Activated naive CD8-positive, alpha-beta T cell treated with anti-CD3 and anti-CD28 coated beads for 36 hours (primary cell): ENCODE data around the gene AP1S3. TPM values are rescaled to one million over a fixed set of nuclear protein-coding genes. Genes with fewer than 3 reads are reported as not detected.
A peak's percentile ranks its signal among the peaks of the same experiment; 100 is the strongest.
"Not testable (repeated sequence)": the region's sequence is repeated elsewhere in the genome, so short reads cannot be mapped to it uniquely, and the experiment has no call there.

ENCODE experiments used
- DNase-seq: peaks from one replicate; pipeline ENCODE4 v3.0.0; 2021
- H3K27ac Mint-ChIP-seq: one replicate; pipeline ENCODE4 v1.8.0; 2022; ENCODE audit warnings: mild to moderate bottlenecking, moderate library complexity, mixed read lengths
- H3K27me3 Mint-ChIP-seq: one replicate; pipeline ENCODE4 v1.8.0; 2022; ENCODE audit warnings: mild to moderate bottlenecking, mixed read lengths
- H3K36me3 Mint-ChIP-seq: one replicate; pipeline ENCODE4 v1.8.0; 2021; ENCODE audit warnings: mild to moderate bottlenecking, mixed read lengths
- H3K4me1 Mint-ChIP-seq: one replicate; pipeline ENCODE4 v1.8.0; 2021; ENCODE audit warnings: mixed read lengths
- H3K4me3 Mint-ChIP-seq: one replicate; pipeline ENCODE4 v1.8.0; 2022; ENCODE audit warnings: mild to moderate bottlenecking, moderate library complexity, mixed read lengths
- H3K9me3 Mint-ChIP-seq: one replicate; pipeline ENCODE4 v1.8.0; 2022; ENCODE audit warnings: mixed read lengths
- total RNA-seq, 2 experiments: library from RNA; stranded (reverse); gene quantifications; one replicate each; pipeline ENCODE4 v1.2.3, GENCODE V29; 2021

Gene AP1S3
- total RNA-seq, 2 experiments from 2014 or later = 10.5 to 11.3 TPM

DNA sequence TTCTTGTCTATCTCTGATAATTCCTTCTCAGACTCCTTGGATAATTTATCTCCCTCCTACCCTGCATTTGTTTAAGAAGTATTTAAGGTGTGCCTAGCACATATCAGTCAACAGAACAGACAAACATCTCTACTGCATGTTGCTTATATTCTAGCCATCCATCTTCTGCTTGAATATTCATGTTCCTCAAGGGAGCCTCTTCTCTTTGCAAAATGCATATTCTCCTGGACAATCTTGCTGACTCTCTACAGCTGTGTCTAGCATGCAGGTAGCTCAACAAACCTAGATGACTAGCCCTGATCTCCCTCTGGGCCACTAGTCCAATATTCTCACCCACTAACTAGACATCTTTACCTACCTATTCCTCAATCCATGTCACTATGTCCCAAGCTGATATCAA, 70.0 kb downstream of the AP1S3 start:
- Mint-ChIP-seq H3K9me3 (no peaks in the 10 kb centered on the region), H3K4me1 (peaks cover 2% of the 10 kb centered on the region), H3K27ac (no peak overlapping the region), H3K27me3 (no peaks in the 10 kb centered on the region), H3K36me3 (peaks cover 14% of the 10 kb centered on the region), H3K4me3 (no peak overlapping the region)
- no peak for DNase-seq

DNA sequence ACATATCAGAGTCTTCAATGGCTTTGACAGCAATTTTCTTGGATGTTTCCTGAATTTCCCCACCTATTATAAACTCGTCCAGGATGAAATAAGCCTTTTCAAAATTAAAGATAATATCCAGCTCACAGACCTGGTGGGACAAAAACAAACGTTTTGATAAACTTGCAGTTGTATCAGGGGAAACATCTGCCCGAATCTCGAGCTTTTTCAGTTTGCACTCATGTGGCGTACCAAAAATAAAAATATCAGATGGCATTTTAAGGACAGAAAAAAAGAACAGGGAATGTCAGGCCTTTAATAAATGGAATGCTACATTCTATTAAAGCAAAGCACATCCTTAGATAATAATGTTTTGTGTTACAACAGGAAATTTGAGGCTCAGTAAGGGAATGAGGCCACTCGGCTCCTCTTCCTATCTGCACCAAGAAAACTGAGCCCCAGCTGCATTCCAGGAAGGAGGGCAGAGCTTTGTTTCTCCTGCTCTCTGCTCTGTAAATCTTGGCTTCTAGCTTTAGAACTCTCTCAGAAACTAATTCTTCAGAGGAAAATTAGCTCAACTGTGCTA, 72.1 kb downstream of the AP1S3 start:
- Mint-ChIP-seq H3K9me3 (no peaks in the 10 kb centered on the region), H3K27ac (no peak overlapping the region), H3K4me1 (peaks cover 13% of the 10 kb centered on the region), H3K36me3 (peaks cover 7% of the 10 kb centered on the region), H3K27me3 (no peaks in the 10 kb centered on the region), H3K4me3 (no peak overlapping the region)
- no peak for DNase-seq

DNA sequence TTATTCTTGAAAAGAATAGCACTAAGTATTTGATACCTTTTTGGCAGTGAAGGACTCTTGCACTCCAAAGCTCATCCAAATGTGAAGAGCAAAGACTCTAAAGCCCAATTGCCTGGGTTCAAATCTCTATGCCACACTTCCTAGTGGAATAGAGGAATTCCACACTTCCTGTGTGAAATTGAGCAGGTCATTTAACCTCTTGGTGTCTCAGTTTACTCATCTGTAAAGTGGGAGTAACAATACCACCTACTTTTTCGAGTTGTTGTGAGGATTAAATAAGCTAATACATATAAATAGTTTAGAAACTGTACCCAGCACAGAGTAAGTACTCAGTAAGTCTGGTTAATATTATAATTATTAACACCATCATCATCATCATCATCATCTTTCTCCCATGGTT, 72.6 kb downstream of the AP1S3 start:
- no peaks in the 10 kb centered on the region for H3K27me3 Mint-ChIP-seq
- H3K4me3 Mint-ChIP-seq = no peak overlapping the region
- peaks cover 13% of the 10 kb centered on the region for H3K4me1 Mint-ChIP-seq
- H3K27ac Mint-ChIP-seq = no peak overlapping the region
- no peak for DNase-seq
- peaks cover 7% of the 10 kb centered on the region for H3K36me3 Mint-ChIP-seq
- no peaks in the 10 kb centered on the region for H3K9me3 Mint-ChIP-seq

DNA sequence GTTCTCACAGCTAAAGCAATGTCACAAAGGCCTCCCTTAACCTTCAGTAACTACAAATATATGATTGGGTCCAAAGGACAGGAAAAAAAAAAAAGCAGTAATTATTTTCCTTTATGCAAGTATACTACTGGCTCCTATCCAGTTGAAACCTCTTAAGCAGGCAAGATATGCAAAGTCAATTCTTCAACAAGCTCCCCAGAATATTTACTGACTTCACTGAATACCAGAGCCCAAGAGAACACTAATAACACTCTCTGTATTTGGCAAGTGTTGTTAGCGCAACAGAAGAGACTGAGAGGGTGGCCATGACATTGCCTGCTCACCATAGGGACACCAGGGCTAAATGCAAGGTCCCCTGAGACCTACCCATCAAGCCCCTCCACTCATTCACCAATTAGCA, 74.5 kb downstream of the AP1S3 start:
- no peak overlapping the region for H3K4me3 Mint-ChIP-seq

DNA sequence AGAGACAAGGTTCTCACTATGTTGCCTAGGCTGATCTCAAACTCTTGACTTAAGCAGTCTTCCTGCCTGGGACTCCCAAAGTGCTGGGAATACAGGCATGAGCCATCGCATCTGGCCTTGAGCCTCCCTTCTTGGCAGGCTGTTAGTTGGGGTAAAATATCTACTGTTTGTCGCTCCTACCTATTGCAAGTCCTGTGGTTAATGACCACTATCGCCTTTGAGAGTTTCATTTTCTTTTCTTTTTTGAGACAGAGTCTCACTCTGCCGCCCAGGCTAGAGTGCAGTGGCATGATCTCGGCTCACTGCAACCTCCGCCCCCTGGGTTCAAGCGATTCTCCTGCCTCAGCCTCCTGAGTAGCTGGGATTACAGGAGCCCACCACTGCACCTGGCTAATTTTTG, 75.6 kb downstream of the AP1S3 start:
- not testable (repeated sequence) for H3K9me3 Mint-ChIP-seq, H3K36me3 Mint-ChIP-seq, H3K4me3 Mint-ChIP-seq, H3K27ac Mint-ChIP-seq, DNase-seq, H3K27me3 Mint-ChIP-seq
- peaks cover 13% of the 10 kb centered on the region for H3K4me1 Mint-ChIP-seq

More for the DNA sequence above, 74.5 kb downstream of the AP1S3 start:
- DNase-seq = no peak
- no peaks in the 10 kb centered on the region for H3K27me3 Mint-ChIP-seq
- H3K36me3 Mint-ChIP-seq = peaks cover 7% of the 10 kb centered on the region
- peaks cover 13% of the 10 kb centered on the region for H3K4me1 Mint-ChIP-seq
- H3K9me3 Mint-ChIP-seq = no peaks in the 10 kb centered on the region
- no peak overlapping the region for H3K27ac Mint-ChIP-seq

DNA sequence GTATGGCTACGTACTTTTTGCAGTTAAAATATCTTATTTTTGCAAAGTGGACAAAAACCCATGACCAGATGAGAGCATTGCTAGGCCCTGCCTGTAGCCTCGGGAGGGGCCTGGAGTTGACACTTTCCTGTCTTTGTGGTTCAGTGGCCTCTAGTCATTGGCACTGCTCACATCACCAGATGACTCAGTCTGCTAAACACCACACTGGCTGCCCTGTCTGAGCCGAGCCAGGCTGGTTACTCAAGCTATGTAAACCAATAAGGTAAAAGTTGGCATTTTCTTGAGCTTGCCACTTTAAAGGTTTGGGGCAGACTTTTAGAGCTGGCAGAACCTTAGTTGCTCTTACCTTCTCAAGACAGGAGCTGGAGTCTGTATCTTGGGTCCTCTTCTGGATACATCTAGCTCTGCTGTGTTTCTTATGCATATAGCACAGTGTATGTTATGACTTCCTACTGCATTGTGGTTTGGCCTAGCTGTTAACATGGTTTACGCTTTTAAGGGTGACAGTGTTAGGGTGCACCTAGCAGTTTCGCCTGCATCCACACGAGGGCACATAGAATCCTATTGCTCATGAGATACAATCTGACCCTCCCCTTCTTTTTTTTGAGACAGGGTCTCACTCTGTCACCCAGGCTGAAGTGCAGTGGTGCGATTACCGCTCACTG, 76.4 kb downstream of the AP1S3 start:
- no peak overlapping the region for H3K4me3 Mint-ChIP-seq
- DNase-seq = peak; percentile 38
- H3K27ac Mint-ChIP-seq = peak overlapping the region; percentile 38
- H3K4me1 Mint-ChIP-seq = peaks cover 13% of the 10 kb centered on the region
- no peaks in the 10 kb centered on the region for H3K27me3 Mint-ChIP-seq
- H3K36me3 Mint-ChIP-seq = no peaks in the 10 kb centered on the region
- H3K9me3 Mint-ChIP-seq = no peaks in the 10 kb centered on the region

DNA sequence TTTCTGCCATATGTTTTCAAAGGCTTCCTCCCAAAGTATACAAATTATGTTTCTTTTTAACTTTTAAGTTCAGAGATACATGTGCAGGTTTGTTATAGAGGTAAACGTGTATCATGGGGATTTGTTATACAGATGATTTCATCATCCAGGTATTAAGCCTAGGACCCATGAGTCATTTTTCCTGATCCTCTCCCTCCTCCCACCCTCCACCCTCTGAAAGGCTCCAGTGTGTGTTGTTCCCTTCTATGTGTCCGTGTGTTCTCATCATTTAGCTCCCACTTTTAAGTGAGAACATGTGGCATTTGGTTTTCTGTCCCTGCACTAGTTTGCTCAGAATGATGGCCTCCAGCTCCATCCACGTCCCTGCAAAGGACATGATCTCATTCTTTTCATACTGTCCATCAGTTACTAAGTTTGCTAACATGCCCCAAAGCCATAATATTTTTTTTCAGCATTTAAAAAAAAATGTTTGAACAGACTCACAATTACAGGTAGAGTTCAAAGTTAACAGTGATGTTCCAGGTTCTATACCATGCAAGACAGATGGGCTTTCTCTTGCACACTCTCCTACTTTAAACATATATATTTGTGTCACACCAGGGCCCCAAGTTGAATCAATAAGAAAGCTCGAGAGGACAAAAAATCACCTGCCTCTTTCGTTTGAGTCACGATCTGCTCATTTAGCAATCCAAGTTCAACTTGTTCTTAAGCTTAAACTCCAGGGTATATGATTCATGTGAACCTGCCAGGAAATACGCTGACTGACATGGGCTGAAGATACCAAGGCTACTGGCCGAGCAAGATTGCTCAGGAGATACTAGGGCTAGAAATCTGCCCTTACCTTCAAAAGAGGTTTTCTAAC, 77.6 kb downstream of the AP1S3 start:
- Mint-ChIP-seq H3K27me3 (no peaks in the 10 kb centered on the region), H3K9me3 (no peaks in the 10 kb centered on the region), H3K4me1 (peaks cover 13% of the 10 kb centered on the region), H3K4me3 (no peak overlapping the region), H3K27ac (no peak overlapping the region), H3K36me3 (no peaks in the 10 kb centered on the region)
- DNase-seq = no peak

DNA sequence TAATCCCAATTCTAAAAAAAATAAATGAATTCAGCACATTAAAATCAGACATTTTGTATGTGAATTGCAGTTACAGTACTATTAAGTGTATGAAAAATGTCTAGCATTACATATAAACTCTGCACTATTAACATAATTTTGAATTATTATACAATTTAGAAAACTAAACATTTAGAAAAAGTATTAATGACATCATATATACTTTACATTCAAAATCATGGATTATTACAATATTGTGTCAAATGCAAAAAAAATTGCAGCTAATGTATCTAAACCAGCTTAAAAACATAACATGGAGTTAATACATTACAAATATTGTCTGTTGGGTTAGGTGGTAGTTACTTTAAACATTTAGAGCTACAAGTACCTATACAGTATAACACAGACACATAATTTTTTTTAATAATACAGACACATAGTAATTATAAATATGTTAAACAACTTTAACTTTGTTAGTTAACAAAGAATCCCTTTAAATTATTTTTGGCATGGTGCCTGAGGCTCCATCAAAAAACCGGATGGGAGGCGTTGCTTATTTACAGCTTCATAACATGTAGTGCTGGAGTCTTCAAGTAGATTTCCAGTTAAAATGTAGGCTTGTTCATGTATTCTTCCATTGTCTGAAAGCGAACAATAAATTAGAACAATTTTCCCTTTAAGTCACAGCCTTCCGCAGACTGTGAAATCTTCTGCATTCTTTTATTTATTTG, 79.1 kb downstream of the AP1S3 start:
- no peaks in the 10 kb centered on the region for H3K27me3 Mint-ChIP-seq
- no peaks in the 10 kb centered on the region for H3K9me3 Mint-ChIP-seq
- no peak for DNase-seq
- peaks cover 13% of the 10 kb centered on the region for H3K4me1 Mint-ChIP-seq
- H3K36me3 Mint-ChIP-seq = no peaks in the 10 kb centered on the region
- no peak overlapping the region for H3K27ac Mint-ChIP-seq
- H3K4me3 Mint-ChIP-seq = no peak overlapping the region

DNA sequence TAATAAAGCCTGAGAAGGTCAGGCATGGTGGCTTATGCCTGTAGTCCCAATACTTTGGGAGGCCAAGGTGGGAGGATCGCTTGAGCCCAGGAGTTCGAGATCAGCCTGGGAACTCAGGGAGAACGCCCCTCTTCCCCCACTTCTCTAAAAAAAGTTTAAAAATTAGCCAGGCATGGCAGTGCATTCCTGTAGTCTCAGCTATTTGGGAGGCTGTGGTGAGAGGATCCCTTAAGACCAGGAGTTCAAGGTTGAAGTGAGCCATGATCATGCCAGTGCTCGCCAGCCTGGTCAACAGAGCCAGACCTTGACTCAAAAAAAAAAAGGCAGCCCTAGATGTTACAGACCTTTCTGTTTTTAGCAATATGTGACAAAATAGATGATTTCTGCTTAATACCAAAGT, 83.4 kb downstream of the AP1S3 start:
- no peaks in the 10 kb centered on the region for H3K4me1 Mint-ChIP-seq
- H3K9me3 Mint-ChIP-seq = no peaks in the 10 kb centered on the region
- H3K27ac Mint-ChIP-seq = no peak overlapping the region
- H3K27me3 Mint-ChIP-seq = peaks cover 5% of the 10 kb centered on the region
- no peaks in the 10 kb centered on the region for H3K36me3 Mint-ChIP-seq
- no peak overlapping the region for H3K4me3 Mint-ChIP-seq
- DNase-seq = no peak

DNA sequence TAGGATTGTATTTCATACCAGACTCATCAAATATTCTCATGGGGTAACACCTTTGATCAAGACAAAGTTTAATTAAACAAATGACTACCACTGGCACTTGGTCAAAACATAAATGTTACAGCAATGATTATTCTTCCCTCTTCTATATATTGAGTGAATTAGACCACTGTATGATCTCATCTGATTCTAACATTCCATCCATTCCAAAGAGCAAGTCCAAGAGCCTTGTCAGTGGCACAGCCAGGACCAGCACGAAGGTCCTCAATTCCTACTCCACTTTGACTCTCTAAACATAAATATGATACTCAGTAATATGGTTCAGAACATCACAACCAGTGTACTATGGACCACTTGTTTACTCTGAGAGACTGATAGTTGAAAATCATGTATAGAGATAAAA, 86.4 kb downstream of the AP1S3 start:
- Mint-ChIP-seq H3K4me1 (no peaks in the 10 kb centered on the region), H3K27me3 (peaks cover 8% of the 10 kb centered on the region)

DNA sequence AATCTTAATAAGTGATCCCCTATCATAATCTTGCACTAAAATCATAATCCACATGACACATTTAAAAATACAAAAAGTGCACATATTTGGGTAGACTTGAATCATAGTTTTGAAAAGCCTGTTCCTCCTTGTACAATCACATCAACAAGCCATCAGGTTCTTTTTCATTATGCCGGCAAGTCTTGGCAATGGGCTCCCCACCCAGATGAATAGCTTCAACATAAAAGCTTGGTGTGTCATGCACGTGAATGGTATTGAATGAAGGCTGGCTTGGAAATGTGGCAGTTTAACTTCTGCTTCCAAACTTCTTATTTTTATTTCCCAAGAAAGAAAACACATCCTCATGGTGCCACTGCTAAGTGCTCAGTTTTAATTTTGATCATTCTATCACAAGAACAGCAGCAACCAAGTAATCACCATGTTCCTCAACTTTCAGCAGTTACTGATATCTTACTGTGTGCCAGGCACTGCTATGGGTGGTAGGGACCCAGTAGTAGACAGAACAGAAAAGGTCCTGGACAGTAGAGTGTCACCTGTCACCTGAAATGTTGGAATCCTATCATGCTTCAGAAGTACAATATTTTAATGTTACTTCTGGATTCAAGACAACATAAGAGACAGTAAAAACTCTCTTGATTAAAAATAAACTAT, 89.9 kb downstream of the AP1S3 start:
- Mint-ChIP-seq H3K27ac (no peak overlapping the region), H3K36me3 (no peaks in the 10 kb centered on the region), H3K4me3 (no peak overlapping the region), H3K9me3 (no peaks in the 10 kb centered on the region), H3K4me1 (no peaks in the 10 kb centered on the region), H3K27me3 (peaks cover 20% of the 10 kb centered on the region)
- DNase-seq = no peak

More for the DNA sequence above, 86.4 kb downstream of the AP1S3 start:
- H3K9me3 Mint-ChIP-seq = no peaks in the 10 kb centered on the region
- H3K4me3 Mint-ChIP-seq = no peak overlapping the region
- no peak for DNase-seq
- H3K36me3 Mint-ChIP-seq = no peaks in the 10 kb centered on the region
- no peak overlapping the region for H3K27ac Mint-ChIP-seq

DNA sequence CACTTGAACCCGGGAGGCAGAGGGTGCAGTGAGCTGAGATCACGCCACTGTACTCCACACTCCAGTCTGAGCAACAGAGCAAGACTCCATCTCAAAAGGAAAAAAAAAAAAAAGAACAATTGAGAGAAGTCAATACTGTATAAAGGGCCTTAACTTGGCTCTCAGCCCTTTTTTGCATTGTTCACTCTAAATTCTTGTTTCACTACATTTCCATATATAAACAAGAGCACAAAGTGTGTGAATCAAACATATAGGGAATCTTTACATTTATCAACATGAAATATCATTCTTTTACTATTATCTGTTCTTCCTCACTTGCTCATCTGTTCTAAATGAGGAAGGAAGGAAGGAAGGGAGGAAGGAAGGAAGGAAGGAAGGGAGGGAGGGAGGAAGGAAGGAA, 90.8 kb downstream of the AP1S3 start:
- Mint-ChIP-seq H3K4me3 (no peak overlapping the region), H3K27ac (no peak overlapping the region), H3K36me3 (no peaks in the 10 kb centered on the region), H3K9me3 (no peaks in the 10 kb centered on the region), H3K4me1 (no peaks in the 10 kb centered on the region), H3K27me3 (peaks cover 20% of the 10 kb centered on the region)
- no peak for DNase-seq

DNA sequence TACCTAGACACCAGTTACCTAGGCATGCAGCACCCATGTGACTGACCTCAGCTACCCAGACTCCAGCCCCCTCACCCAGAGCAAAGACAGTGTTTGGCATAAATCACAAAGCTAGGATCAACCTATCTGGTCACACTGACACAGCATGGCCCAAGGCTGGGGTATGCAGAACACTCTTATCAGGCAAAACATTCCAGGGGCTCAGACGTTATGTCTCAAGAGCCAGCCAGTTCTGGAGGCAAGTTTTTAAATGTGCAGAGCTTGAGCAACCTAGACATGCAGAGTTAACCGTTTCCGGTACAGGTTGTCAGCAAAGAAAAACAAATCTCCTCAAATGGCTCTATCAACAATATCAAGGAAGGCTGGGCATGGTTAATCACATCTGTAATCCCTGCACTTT, 92.8 kb downstream of the AP1S3 start:
- Mint-ChIP-seq H3K27me3 (peaks cover 20% of the 10 kb centered on the region), H3K4me3 (no peak overlapping the region), H3K9me3 (no peaks in the 10 kb centered on the region), H3K36me3 (no peaks in the 10 kb centered on the region), H3K4me1 (no peaks in the 10 kb centered on the region), H3K27ac (no peak overlapping the region)
- no peak for DNase-seq

DNA sequence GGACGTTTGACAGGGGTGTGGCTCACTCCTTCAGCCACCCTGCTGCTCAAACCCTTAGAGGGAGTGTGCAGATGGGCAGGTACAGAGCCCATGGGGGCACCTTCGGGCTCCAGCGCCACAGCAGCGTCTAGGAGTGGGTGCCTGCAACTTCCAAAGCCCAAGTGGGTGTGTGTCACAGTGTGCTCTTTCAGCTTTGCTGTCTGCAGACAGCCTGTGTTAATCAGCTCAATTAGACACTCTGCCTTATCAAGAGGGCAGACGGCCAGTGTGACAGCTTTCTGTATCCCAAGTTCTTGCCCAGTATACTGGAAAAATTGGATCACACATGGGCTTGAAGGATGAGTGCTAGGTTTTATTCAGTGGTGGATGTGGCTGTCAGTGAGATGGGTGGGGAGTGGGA, 96.7 kb downstream of the AP1S3 start:
- H3K9me3 Mint-ChIP-seq = no peaks in the 10 kb centered on the region
- H3K27me3 Mint-ChIP-seq = peaks cover 11% of the 10 kb centered on the region
- no peak overlapping the region for H3K4me3 Mint-ChIP-seq
- H3K36me3 Mint-ChIP-seq = no peaks in the 10 kb centered on the region
- H3K27ac Mint-ChIP-seq = no peak overlapping the region
- DNase-seq = no peak
- no peaks in the 10 kb centered on the region for H3K4me1 Mint-ChIP-seq

DNA sequence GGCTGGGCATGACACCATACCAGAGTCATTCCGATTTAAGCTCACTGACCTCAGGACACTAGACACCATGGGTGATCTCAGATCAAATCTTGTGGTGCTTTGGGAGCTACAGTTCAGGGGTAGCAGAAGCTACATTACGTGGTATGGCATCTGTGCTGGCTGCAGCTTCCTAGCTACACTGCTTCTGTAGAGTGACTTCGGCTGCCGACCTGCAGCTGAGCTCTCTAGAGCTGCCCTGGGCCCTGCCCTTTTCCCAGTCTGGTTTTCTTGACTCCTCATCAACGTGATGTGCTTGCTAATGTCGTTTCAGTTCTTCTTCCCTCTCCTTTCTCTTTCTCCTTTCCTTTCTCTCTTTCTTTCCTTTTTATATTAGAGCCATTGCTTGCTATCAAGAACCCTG, 100.2 kb downstream of the AP1S3 start:
- Mint-ChIP-seq H3K9me3 (no peaks in the 10 kb centered on the region), H3K27ac (no peak overlapping the region), H3K4me1 (no peaks in the 10 kb centered on the region), H3K4me3 (no peak overlapping the region), H3K36me3 (peaks cover 2% of the 10 kb centered on the region), H3K27me3 (peaks cover 8% of the 10 kb centered on the region)
- DNase-seq = no peak
